CMK (cell line): Measurements from ENCODE around the gene SLC9A2.

Experiments used
- DNase-seq: peaks from one replicate; pipeline ENCODE4 v3.0.0-alpha.2; 2010; ENCODE audit warnings: low read depth

The SLC9A2 gene

GRCh38 chr2:102620332-102620731, 979 bp downstream of the SLC9A2 start:
- DNase-seq: no peak

- no peak for DNase-seq
Measured at GRCh38 chr2:102621630-102622029, 2.3 kb downstream of the SLC9A2 start.

- DNase-seq: no peak
Measured at GRCh38 chr2:102622646-102623045, 3.3 kb downstream of the SLC9A2 start.

GRCh38 chr2:102630458-102630857, 11.1 kb downstream of the SLC9A2 start:
- DNase-seq: no peak

GRCh38 chr2:102632380-102633175, 13.2 kb downstream of the SLC9A2 start:
- DNase-seq: no peak

- no peak for DNase-seq
Measured at GRCh38 chr2:102634831-102635241, 15.5 kb downstream of the SLC9A2 start.

GRCh38 chr2:102635317-102635716, 16.0 kb downstream of the SLC9A2 start:
- no peak for DNase-seq

GRCh38 chr2:102636283-102636907, 17.0 kb downstream of the SLC9A2 start:
- DNase-seq: no peak

- no peak for DNase-seq
Measured at GRCh38 chr2:102637358-102637757, 18.0 kb downstream of the SLC9A2 start.

GRCh38 chr2:102639429-102639828, 20.1 kb downstream of the SLC9A2 start:
- DNase-seq: no peak

- no peak for DNase-seq
Measured at GRCh38 chr2:102652126-102652525, 32.8 kb downstream of the SLC9A2 start.

GRCh38 chr2:102657770-102658169, 38.4 kb downstream of the SLC9A2 start:
- no peak for DNase-seq

GRCh38 chr2:102660070-102660469, 40.7 kb downstream of the SLC9A2 start:
- no peak for DNase-seq

- no peak for DNase-seq
Measured at GRCh38 chr2:102660574-102660973, 41.2 kb downstream of the SLC9A2 start.

GRCh38 chr2:102661846-102662245, 42.5 kb downstream of the SLC9A2 start:
- no peak for DNase-seq

GRCh38 chr2:102662833-102663232, 43.5 kb downstream of the SLC9A2 start:
- no peak for DNase-seq

GRCh38 chr2:102663381-102663780, 44.0 kb downstream of the SLC9A2 start:
- DNase-seq: no peak

GRCh38 chr2:102664471-102664909, 45.1 kb downstream of the SLC9A2 start:
- no peak for DNase-seq

GRCh38 chr2:102667072-102667471, 47.7 kb downstream of the SLC9A2 start:
- no peak for DNase-seq

- DNase-seq: no peak
Measured at GRCh38 chr2:102668171-102668570, 48.8 kb downstream of the SLC9A2 start.

GRCh38 chr2:102669401-102669800, 50.0 kb downstream of the SLC9A2 start:
- no peak for DNase-seq

- no peak for DNase-seq
Measured at GRCh38 chr2:102672107-102672776, 52.9 kb downstream of the SLC9A2 start.

GRCh38 chr2:102674370-102674769, 55.0 kb downstream of the SLC9A2 start:
- no peak for DNase-seq
